ENCODE data around the gene BRPF1. TPM values are rescaled to one million over a fixed set of nuclear protein-coding genes. Genes with fewer than 3 reads are reported as not detected.

The BRPF1 gene
- total RNA-seq, 1 donor from 2014 or later: 23.7 TPM

DNA sequence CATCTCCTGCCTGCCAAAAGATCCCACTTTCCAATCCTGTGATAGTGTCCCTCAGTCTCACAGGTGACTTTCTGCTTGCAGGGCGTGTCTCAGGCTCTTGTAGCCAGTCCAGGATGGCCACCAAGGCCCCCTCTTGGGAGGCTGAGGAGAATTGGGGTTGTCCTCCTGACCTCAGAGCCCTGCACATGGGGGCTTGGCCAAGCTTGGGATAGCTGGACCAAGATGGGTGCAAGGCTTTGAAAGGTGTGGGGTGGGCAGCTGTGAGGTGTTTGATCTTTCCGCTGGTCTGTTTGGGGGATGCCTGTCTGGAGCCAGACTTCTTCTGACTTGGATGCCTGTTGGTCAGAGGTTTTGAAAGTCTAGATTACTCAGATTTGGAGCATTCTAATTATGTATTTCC is 39.9 kb upstream of the BRPF1 start:
- H3K27me3 ChIP-seq: no peaks in the 10 kb centered on the region
- no peak overlapping the region for H3K4me3 ChIP-seq
- TF ChIP-seq, protein P1, sequence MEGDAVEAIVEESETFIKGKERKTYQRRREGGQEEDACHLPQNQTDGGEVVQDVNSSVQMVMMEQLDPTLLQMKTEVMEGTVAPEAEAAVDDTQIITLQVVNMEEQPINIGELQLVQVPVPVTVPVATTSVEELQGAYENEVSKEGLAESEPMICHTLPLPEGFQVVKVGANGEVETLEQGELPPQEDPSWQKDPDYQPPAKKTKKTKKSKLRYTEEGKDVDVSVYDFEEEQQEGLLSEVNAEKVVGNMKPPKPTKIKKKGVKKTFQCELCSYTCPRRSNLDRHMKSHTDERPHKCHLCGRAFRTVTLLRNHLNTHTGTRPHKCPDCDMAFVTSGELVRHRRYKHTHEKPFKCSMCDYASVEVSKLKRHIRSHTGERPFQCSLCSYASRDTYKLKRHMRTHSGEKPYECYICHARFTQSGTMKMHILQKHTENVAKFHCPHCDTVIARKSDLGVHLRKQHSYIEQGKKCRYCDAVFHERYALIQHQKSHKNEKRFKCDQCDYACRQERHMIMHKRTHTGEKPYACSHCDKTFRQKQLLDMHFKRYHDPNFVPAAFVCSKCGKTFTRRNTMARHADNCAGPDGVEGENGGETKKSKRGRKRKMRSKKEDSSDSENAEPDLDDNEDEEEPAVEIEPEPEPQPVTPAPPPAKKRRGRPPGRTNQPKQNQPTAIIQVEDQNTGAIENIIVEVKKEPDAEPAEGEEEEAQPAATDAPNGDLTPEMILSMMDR (IDR thresholded peaks at IDR 0.05): no peak
- H3K36me3 ChIP-seq: peaks cover 99% of the 10 kb centered on the region
- DNase-seq: no peak
- no peak overlapping the region for H3K27ac ChIP-seq
- intact Hi-C loops (cut with DNase I): no loop called here
- H3K4me1 ChIP-seq: no peaks in the 10 kb centered on the region
- ATAC-seq: no peak
- no peaks in the 10 kb centered on the region for H3K9me3 ChIP-seq

DNA sequence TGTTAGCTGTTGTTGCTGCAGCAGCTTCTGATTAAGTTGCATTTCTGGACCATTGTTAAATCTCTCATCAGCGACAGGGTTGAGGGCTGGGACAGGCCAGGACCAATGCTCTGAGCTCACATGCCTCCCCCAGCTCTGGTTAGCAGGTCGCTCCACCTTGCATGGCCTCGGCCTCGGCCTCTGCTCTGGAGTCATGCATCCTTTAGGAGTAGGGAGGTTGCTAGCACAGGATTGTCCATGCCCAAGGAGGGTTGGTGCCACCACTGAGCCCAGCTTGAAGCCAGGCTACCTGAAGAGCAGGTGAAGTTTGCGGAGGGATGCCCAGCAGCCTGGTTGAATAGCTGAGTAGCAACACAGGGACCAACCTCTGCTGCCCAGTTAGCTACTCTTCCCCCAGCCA is 39.1 kb upstream of the BRPF1 start:
- H3K4me1 ChIP-seq: no peaks in the 10 kb centered on the region
- no peaks in the 10 kb centered on the region for H3K27me3 ChIP-seq
- intact Hi-C loops (cut with DNase I): no loop called here
- DNase-seq: no peak
- ATAC-seq: no peak
- H3K4me3 ChIP-seq: no peak overlapping the region
- H3K27ac ChIP-seq: no peak overlapping the region
- no peaks in the 10 kb centered on the region for H3K9me3 ChIP-seq
- peaks cover 99% of the 10 kb centered on the region for H3K36me3 ChIP-seq
- TF ChIP-seq, protein P1 (IDR thresholded peaks at IDR 0.05): no peak

DNA sequence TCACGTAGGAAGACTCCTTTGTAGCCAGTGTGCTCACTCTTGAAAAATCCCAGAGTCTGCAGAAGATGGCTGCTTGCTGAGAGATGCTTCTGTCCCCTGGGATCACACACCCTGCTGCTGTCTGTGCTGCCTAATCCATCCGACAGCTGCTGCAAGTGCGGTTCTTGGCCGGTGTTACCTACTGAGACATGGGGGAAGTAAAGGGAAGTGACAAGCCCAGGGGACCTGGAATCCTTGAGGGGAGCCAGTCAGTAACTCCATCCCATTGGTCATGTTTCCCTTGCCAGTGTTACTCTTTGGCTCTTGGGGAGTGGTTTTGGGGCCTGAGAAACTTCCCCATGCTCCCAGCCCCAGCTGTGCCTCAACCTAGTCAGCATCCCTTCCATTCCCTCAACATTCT is 36.2 kb upstream of the BRPF1 start:
- Histone ChIP-seq H3K9me3 (no peaks in the 10 kb centered on the region), H3K4me1 (no peaks in the 10 kb centered on the region), H3K27ac (no peak overlapping the region), H3K4me3 (no peak overlapping the region), H3K36me3 (peaks cover 98% of the 10 kb centered on the region), H3K27me3 (no peaks in the 10 kb centered on the region)
- DNase-seq: no peak
- no peak for ATAC-seq
- intact Hi-C loops (cut with DNase I): no loop called here
- TF ChIP-seq, protein P1 (IDR thresholded peaks at IDR 0.05): no peak

DNA sequence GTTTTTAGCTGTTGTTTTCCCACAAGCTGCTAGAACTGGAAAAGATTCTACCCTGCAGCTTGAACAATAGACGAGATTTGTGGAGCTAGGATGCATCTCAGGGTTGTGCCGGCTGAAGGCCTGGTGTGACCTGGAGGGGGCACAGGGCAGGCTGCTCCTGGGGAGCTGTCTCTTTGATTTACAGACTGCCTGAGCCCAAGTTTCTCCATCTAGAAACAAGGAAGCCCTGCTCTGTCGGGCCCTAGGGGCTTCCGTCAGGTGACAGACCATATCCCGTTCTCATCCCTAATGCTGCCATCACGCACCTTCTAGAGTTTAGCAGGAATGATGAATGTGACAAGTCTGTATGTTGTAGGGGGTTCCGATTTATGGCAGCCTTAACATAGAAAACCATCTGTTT is 35.8 kb upstream of the BRPF1 start:
- no peaks in the 10 kb centered on the region for H3K27me3 ChIP-seq
- H3K4me3 ChIP-seq: no peak overlapping the region
- peaks cover 98% of the 10 kb centered on the region for H3K36me3 ChIP-seq
- no peak for DNase-seq
- TF ChIP-seq, protein P1 (IDR thresholded peaks at IDR 0.05): no peak
- no peak overlapping the region for H3K27ac ChIP-seq
- no peaks in the 10 kb centered on the region for H3K9me3 ChIP-seq
- no peak for ATAC-seq
- no peaks in the 10 kb centered on the region for H3K4me1 ChIP-seq
- intact Hi-C loops (cut with DNase I): no loop called here

DNA sequence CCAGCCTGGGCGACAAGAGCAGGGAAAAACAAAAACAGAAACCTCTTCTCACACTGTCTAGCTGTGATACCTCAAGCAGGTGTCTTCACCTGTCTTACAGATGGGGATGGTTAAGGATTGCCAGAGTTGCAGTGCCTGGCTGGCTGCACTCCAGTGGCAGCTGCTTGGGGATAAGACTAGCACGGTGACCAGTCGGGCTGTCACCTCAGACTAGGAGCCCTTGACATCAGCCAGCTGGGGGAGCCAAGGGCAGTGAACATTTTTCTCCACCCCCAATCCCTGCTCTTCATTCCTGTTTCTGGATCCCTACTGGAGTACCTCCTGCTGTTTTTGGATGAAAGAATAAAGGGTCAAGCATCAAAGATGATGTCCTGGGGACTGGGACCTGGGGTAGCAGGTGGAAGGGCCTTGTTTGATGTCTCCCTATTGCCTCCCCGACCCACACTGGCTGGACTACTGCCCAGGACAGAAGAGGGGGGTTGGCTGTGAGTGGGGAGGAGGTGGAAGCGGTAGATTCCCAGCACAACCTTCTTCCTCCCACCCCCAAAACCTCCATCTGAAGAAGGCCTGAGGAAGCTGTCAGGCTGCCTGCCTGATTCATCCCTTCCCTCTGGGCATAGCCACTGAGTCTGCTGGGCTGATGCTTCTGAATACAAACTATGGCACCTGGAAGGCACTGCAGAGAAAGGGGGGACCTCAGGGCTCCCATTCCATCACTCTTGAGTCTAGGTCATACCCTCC is 34.9 kb upstream of the BRPF1 start:
- no peak for ATAC-seq
- H3K4me3 ChIP-seq: no peak overlapping the region
- H3K36me3 ChIP-seq: peaks cover 94% of the 10 kb centered on the region
- no peak for DNase-seq
- TF ChIP-seq, protein P1 (IDR thresholded peaks at IDR 0.05): no peak
- H3K27ac ChIP-seq: no peak overlapping the region
- no peaks in the 10 kb centered on the region for H3K4me1 ChIP-seq
- no peaks in the 10 kb centered on the region for H3K27me3 ChIP-seq
- intact Hi-C loops (cut with DNase I): no loop called here
- no peaks in the 10 kb centered on the region for H3K9me3 ChIP-seq

DNA sequence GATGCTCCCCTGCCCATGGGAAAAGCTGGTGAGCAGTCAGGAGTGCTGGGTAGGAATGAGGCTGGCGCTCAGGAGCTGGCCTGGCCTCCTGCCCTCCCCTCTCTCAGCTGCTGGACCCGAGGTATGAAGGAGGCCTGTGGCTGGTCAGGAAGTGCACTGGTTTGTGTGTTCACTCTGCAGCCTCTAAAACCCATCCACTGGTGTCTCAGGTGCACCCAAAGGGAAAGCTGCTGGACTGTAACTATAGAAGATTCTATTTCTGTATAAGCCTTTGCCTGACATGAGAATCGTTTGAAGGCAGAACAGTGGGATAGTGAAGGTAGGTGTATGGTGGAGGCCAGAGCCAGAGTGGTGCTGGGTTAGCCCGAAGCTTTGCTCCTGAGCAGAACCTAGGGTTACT is 33.6 kb upstream of the BRPF1 start:
- intact Hi-C loops (cut with DNase I): no loop called here
- Histone ChIP-seq H3K27ac (no peak overlapping the region), H3K4me1 (no peaks in the 10 kb centered on the region), H3K4me3 (no peak overlapping the region), H3K27me3 (no peaks in the 10 kb centered on the region), H3K9me3 (no peaks in the 10 kb centered on the region), H3K36me3 (peaks cover 94% of the 10 kb centered on the region)
- ATAC-seq: no peak
- DNase-seq: no peak
- TF ChIP-seq, protein P1 (IDR thresholded peaks at IDR 0.05): no peak

All from upper lobe of right lung (tissue), 1 donor.